ENCODE measurements around the gene GORASP2.
"Not testable (repeated sequence)": the region's sequence is repeated elsewhere in the genome, so short reads cannot be mapped to it uniquely, and the experiment has no call there.

The GORASP2 gene

GRCh38 chr2:170921873-170922272, 7.2 kb upstream of the GORASP2 start:
- DNase-seq (ENCODE audit: low read depth); H3K4me3 ChIP-seq (ENCODE audit: low read depth, low read length): not testable (repeated sequence)

DNA sequence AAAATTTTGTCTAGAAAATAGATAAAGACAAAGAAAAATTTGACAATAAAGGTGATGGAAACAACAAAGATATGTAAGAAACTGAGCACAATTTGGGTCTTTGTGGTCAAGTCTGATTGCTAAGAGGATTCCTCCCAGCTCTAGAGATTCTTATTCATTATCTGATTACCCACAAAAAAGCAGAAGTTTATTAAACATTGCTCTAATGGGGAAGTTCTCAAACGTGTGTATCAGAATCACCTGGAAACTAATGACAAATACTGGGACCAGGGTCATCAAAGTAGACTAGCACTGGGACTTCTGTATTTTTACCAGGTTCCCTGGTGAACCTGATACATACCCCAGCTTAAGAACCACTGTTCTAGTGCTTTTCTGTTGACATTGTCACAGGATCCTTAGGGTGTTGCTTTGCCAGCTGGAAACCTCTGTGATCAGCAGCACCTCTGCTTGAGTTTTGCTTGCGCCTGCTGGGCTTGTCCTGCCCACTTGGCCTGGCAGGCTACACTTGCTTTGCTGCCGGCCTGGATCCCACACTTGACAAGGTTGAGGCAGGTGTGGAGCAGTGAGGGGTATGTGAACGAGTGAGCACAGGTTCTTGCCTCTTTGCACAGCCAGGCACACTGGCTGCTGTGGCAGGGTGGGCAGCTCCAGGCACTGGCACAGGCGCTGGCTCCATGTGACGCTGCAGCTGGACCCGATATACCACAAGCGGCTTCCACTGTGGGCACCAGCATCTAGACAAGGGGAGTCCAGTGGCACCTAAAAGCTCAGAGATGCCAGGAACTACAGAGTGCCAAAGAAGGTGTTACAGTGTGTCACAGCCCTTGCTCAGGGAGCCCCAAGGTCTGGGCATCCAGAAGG, 6.2 kb upstream of the GORASP2 start:
- DNase-seq (ENCODE audit: low read depth): no peak

DNA sequence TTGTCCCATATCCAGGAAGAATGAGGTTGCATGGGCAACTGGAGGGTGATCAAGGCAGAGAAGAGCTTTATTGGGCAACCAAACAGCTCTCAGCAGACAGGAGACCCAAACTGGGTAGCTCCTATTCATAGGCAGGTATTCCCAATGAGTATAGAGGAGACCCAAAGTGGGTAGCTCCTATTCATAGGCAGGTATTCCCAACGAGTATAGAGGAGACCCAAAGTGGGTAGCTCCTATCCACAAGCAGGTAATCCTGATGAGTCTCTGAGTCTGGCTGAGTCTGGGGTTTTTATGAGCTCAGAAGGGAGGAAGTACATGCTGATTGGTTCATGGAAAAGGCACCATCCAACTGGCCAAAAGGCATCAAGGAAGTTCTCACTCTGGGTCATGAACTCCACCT, 5.3 kb upstream of the GORASP2 start:
- H3K4me3 ChIP-seq (ENCODE audit: low read depth, low read length): no peak overlapping the region
- DNase-seq (ENCODE audit: low read depth): no peak

More for the DNA sequence above, 6.2 kb upstream of the GORASP2 start:
- H3K4me3 ChIP-seq (ENCODE audit: low read depth, low read length): no peak overlapping the region

GRCh38 chr2:170924969-170925368, 4.1 kb upstream of the GORASP2 start:
- no peak for DNase-seq (ENCODE audit: low read depth)
- H3K4me3 ChIP-seq (ENCODE audit: low read depth, low read length): no peak overlapping the region

DNA sequence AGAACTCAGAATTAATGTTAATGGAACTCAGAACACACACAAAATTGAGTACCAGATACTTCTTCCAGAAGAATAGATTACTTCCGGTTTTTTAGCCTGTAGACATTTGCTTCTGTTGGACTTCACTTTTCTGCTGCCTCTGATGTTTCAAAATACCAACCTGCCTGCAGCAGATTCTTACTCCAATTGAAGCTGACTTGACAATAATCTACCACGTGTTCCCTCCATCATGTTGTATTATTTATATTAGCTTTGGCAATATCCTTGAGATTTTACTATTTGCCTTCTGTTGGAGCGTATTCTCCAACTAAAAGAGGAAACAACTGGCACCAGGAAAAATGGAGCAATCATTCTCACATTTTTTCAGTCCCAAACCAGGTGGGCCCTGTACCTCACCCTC, 3.1 kb upstream of the GORASP2 start:
- H3K4me3 ChIP-seq (ENCODE audit: low read depth, low read length): no peak overlapping the region
- DNase-seq (ENCODE audit: low read depth): no peak

DNA sequence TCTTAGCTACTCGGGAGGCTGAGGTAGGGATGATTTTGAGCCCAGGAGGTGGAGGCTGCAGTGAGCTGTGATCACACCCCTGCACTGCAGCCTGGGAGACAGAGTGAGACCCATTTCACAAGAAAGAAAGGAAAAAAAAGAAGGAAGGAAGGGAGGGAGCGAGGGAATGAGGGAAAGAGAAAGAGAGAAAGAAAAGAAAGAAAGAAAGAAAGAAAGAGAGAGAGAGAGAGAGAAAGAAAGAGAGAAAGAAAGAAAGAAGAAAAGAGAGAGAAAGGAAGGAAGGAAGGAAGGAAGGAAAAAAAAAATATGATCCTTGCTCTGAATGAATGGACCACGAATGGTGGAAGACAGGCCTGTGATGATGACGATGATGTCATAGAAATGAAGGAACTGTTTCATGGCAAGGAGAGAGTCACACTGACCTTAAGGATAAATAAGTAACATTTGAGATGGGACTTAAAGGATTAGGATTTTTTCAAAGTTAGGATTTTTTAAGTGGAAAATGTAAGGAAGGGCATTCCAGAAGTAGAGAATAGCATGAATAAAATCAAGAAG, 2.2 kb upstream of the GORASP2 start:
- no peak for DNase-seq (ENCODE audit: low read depth)
- H3K4me3 ChIP-seq (ENCODE audit: low read depth, low read length): no peak overlapping the region

DNA sequence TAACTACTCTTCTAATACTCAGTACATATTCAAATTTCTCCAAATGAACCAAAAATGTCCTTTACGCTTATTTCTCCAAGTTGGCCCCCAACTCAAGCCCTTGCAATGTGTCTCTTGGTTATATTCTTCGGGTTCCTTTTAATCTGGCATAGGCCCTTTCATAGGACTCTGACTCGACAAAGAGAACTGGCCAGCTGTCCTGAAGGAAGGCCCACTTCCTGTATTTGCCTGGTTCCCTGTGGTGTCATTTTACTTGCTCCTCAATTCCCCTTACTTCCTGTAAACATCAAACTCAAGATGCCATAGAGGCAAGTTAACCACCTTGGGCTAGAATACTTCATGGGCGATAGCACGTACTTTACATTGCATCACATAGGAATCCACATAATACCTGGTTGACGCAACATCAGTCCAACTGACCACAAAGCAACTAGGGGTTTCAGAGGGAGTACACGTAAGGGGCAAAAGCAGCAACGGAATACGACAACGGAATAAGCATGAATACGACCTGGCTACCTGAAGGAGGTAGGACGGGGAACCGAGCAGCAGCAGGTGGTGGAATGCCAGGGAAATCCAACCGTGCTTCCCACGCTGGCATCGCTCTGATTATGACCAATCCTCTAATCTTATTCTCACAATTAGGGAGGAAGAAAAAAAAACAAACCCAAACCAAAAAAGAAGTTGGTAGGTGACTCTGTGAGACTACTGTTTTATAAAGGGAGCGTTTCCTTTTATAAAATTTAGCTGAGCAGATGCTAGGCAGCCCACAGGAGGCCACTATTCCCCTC, 823 bp upstream of the GORASP2 start:
- H3K4me3 ChIP-seq (ENCODE audit: low read depth, low read length): peak overlapping the region; percentile 41
- DNase-seq (ENCODE audit: low read depth): no peak

DNA sequence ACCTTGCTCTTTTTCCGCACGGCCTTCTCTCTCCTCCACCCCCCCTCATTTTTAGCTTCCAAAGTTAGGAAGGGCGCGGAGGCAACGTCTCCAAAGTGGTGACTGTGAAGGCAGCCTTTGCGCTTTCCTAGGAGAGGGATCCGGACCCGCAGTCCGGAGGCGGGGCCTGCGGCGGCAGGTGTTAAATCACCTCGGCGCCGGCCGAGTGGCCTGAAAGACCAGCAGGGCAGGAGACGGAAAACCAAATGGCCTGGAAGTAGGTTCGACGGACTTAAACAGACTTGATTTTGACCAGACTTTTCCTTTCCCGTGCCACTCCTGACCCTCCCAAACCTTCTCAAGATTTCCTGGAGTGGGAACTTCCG, 615 bp downstream of the GORASP2 start:
- peak overlapping the region; percentile 93 for H3K4me3 ChIP-seq (ENCODE audit: low read depth, low read length)
- no peak for DNase-seq (ENCODE audit: low read depth)

- peak overlapping the region; percentile 93 for H3K4me3 ChIP-seq (ENCODE audit: low read depth, low read length)
- no peak for DNase-seq (ENCODE audit: low read depth)
These were observed 1.3 kb downstream of the GORASP2 start for GRCh38 chr2:170930131-170930990.

- DNase-seq (ENCODE audit: low read depth): no peak
- peak overlapping the region; percentile 93 for H3K4me3 ChIP-seq (ENCODE audit: low read depth, low read length)
These were observed 1.9 kb downstream of the GORASP2 start for GRCh38 chr2:170930991-170931266.

DNA sequence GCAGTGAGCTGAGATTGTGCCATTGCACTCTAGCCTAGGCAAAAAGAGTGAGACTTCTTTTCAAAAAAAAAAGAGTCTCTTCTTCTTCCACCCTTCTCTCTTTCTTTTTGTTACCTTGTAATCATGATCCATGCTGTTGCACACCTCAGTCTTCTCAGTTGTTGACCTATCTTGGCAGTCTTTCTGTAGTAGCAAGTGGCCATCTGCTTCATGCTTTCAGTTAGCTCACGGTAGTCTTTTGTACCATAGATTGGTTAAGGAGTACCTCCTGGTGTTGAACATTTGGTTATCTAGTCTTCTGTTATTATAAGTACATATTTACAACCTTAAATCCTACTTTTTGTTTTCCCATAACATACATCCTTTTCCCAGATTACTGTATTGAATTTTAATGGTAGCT, 3.1 kb downstream of the GORASP2 start:
- no peak for DNase-seq (ENCODE audit: low read depth)
- no peak overlapping the region for H3K4me3 ChIP-seq (ENCODE audit: low read depth, low read length)

- no peak overlapping the region for H3K4me3 ChIP-seq (ENCODE audit: low read depth, low read length)
- no peak for DNase-seq (ENCODE audit: low read depth)
These were observed 3.9 kb downstream of the GORASP2 start for GRCh38 chr2:170932948-170933347.

DNA sequence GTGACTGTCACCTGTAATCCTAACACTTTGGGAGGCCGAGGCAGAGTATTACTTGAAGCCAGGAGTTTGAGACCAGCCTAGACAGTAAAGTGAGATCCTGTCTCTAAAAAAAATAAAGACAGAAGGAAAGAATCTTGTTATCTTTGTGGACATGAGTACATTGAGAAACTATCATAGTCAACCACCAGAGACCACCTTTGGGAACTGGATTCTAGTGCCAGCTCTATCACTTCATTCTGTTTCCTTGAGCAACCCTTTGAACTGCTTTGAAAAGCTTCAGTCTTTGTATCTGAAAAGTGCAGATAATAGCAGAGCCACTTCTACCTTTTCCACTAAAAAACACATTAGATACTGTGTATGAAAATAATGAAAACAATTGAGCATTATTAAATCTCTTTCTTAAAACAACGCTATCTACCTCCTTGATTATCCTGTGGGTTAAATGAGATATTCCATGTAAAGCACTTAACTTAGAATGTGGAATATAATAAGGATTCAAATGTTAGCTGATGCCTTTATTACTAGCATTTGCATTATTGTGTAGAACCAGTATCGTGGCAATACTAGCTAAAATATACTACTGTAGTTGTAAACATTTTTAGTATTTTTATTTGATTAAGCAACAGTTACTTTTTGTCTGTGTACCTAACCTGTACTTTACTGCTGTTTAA, 8.8 kb downstream of the GORASP2 start:
- no peak for DNase-seq (ENCODE audit: low read depth)
- H3K4me3 ChIP-seq (ENCODE audit: low read depth, low read length): no peak overlapping the region

DNA sequence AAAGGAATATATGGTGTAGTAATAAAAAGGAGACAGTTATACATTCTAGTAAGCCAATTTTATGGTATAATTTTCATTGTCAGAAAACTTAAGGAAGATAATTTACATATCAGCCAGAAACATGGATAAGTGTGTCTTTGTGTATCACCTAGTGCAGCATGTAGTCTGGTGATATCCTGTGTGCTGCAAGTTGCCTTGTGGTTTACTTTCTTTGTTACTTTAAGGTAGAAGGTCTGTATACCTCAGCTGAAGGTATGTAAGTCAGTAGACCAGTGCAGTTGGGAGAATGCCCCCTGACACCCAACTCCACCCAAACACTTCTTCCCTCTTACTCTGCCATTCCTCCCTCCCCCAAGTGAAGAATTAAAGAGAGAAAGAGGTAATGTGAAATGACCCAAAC, 11.0 kb downstream of the GORASP2 start:
- no peak for DNase-seq (ENCODE audit: low read depth)
- H3K4me3 ChIP-seq (ENCODE audit: low read depth, low read length): no peak overlapping the region

DNA sequence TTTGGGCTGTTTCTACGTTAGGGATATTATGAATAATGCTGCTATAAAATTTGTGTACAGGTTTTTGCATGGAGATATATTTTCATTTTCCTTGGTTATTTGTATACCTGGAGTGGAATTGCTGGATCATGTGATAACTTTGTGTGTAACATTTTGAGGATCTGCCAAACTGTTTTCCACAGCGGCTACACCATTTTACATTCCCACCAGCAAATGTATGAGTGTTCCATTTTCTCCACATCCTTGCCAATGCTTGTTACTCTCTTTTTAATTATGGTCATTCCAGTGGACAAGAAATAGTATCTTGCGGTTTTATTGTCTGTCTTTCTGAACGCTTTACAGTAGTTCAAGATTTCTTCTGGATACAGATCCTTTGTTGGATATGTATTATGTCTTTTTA, 13.6 kb downstream of the GORASP2 start:
- DNase-seq (ENCODE audit: low read depth): no peak
- H3K4me3 ChIP-seq (ENCODE audit: low read depth, low read length): no peak overlapping the region

- no peak overlapping the region for H3K4me3 ChIP-seq (ENCODE audit: low read depth, low read length)
- DNase-seq (ENCODE audit: low read depth): no peak
These were observed 14.0 kb downstream of the GORASP2 start for GRCh38 chr2:170943041-170943440.

- no peak for DNase-seq (ENCODE audit: low read depth)
These were observed 14.5 kb downstream of the GORASP2 start for GRCh38 chr2:170943596-170943995.

DNA sequence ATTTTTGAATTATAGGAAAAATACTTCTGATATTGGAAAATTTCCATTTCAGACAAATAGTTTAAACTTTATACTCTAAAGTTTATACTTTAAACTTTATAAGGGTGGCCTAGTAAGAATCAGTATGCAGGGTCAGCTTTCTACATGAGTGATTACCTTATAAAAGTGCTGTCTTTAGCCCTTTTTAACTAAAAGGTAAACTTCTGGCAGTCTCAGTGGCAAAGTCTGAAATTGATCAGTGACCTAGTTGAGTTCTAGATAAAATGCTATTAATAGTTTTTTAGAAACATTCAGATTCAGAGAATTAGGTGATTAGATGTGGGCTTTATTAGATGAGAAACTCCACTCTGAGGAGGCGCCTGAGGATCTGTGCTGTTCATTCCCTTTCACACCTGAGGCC, 15.5 kb downstream of the GORASP2 start:
- no peak for DNase-seq (ENCODE audit: low read depth)
- no peak overlapping the region for H3K4me3 ChIP-seq (ENCODE audit: low read depth, low read length)

More at GRCh38 chr2:170943596-170943995, 14.5 kb downstream of the GORASP2 start:
- H3K4me3 ChIP-seq (ENCODE audit: low read depth, low read length): no peak overlapping the region

GRCh38 chr2:170949415-170949814, 20.4 kb downstream of the GORASP2 start:
- no peak overlapping the region for H3K4me3 ChIP-seq (ENCODE audit: low read depth, low read length)
- DNase-seq (ENCODE audit: low read depth): no peak
